RPMI8226 (cell line): ENCODE results near the gene BCL2L12.

ENCODE experiments used
- DNase-seq: peaks from one replicate; pipeline ENCODE4 v3.0.0-alpha.2; 2015

BCL2L12 gene

DNA sequence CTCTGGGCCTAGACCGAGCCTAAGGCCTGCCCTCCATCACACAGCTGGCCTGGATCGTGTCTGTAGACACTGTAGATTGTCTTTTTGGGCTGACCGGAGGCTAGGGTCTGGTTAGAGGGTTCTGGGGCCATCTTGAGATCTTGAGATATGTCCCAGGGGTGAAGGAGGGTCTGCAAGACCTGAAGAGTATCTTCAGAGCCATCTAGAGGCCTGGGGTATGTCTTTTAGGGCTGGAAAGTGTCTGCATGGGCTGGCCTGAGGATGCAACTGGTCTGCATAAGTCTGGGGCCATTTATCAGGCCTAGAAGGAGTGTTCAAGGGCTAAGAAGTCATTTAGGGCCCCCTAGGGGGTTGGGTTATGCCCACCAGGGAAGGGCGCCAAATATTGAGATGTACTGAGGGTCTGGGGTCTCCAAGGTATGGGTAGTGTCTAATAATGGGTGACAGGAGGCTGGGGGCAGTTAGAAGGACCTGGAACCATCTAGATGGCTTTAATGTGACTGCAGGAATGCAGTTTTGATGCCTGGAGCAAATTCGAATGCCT is 23.2 kb upstream of the BCL2L12 start:
- DNase-seq = peak; percentile 22

DNA sequence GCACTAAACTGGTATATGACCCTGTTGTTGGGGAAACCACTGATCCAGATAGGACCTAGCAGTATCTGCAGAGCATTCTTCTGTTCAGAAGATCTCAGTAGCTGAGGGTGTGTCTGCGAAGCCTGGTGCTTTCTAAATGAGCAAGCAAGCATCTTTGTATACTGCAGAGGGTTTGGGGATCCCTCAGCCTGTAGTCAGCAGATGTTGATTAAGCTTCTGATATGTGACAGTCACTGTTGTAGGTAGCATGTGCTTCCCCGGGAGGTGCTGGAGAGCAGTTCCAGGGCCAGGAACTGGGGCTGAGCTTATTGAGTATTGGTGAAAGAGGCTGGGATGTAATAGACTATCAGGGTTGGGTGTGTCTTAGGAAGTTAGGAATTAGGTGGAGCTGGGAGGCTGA is 22.3 kb upstream of the BCL2L12 start:
- DNase-seq = no peak

DNA sequence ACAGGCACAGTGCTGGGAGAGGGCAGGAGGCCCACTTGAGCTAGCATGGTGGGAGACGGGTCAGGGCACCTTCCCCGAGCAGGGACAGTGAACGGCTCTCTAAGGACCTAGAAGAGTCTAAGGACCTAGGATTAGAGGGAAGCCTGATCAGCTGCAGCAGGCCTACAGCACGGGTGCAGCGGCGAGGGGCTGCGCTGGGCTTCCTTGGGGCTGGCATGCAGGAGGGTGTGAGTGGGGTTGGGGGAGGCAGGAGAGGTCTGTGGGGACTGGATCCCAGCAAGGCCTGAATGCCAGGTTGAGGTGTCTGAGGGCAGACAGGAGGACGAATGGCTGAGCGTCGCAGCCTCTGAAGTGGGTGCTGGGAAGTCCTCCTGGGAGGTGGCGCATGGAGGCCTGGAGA is 20.1 kb upstream of the BCL2L12 start:
- DNase-seq = no peak

DNA sequence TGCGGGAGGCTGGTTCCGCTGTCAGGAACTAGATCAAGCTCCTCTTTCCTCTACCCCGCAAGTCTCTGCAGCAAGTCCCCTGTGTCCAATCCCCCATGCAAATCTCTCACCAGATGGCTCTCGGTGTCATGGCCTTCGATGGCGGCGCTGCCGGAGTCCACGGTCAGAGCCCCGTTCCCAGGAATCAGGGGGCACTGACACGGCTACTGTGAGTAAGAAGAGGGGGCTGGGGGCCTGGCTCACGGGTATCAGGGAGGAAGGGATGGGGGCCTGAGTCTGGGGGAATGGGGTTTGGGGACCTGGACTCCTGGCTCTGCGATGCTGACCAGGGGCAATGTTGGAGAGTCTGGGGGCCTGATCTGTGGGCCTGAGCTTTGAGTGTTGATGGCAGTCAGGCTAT is 19.7 kb upstream of the BCL2L12 start:
- DNase-seq = no peak

DNA sequence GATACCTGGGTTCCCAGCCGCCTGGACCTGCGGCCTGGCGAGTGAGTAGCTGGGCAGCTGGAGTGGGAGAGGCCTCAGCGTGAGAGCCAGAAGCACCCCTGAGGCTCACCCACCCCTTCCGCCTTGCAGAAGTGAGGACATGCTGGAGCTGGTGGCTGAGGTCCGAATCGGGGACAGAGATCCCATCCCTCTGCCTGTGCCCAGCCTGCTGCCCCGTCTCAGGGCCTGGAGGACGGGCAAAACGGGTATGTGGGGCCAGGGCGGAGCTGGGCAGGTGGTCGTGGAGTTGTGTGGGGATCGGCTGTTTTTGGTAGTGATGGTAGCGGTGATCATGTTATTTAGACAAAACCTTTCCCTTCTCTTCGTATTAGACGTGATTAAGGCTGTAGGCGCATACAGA is 19.1 kb upstream of the BCL2L12 start:
- DNase-seq = no peak

DNA sequence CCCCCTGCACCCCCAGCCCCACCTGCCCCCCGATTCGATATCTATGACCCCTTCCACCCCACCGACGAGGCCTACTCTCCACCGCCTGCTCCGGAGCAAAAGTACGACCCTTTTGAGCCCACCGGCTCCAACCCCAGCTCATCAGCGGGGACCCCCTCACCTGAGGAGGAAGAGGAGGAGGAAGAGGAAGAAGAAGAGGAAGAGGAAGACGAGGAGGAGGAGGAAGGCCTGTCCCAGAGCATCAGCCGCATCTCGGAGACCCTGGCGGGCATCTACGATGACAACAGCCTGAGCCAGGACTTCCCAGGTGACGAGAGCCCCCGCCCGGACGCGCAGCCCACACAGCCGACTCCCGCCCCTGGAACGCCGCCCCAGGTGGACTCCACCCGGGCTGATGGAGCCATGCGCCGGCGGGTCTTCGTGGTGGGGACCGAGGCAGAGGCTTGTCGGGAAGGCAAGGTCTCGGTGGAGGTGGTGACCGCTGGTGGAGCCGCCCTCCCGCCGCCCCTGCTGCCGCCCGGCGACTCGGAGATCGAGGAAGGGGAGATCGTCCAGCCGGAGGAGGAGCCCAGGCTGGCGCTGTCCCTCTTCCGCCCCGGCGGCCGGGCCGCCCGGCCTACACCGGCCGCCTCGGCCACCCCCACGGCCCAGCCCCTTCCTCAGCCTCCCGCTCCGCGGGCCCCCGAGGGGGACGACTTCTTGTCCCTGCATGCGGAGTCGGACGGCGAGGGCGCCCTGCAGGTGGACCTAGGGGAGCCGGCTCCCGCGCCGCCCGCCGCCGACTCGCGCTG is 14.5 kb upstream of the BCL2L12 start:
- no peak for DNase-seq

DNA sequence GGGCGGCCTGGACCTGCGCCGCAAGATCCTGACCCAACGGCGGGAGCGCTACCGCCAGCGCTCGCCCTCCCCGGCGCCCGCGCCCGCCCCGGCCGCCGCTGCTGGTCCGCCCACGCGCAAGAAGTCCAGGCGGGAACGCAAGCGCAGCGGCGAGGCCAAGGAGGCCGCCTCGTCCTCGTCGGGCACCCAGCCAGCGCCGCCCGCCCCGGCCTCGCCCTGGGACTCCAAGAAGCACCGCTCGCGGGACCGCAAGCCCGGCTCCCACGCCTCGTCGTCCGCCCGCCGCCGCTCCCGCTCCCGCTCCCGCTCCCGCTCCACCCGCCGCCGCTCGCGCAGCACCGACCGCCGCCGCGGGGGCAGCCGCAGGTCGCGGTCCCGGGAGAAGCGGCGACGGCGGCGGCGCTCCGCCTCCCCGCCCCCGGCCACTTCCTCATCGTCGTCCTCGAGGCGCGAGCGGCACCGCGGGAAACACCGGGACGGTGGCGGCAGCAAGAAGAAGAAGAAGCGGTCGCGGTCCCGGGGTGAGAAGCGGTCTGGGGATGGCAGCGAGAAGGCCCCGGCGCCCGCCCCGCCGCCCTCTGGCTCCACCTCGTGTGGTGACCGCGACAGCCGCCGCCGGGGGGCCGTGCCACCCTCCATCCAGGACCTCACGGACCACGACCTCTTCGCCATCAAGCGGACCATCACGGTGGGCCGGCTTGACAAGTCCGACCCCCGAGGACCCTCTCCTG is 13.7 kb upstream of the BCL2L12 start:
- DNase-seq = no peak

DNA sequence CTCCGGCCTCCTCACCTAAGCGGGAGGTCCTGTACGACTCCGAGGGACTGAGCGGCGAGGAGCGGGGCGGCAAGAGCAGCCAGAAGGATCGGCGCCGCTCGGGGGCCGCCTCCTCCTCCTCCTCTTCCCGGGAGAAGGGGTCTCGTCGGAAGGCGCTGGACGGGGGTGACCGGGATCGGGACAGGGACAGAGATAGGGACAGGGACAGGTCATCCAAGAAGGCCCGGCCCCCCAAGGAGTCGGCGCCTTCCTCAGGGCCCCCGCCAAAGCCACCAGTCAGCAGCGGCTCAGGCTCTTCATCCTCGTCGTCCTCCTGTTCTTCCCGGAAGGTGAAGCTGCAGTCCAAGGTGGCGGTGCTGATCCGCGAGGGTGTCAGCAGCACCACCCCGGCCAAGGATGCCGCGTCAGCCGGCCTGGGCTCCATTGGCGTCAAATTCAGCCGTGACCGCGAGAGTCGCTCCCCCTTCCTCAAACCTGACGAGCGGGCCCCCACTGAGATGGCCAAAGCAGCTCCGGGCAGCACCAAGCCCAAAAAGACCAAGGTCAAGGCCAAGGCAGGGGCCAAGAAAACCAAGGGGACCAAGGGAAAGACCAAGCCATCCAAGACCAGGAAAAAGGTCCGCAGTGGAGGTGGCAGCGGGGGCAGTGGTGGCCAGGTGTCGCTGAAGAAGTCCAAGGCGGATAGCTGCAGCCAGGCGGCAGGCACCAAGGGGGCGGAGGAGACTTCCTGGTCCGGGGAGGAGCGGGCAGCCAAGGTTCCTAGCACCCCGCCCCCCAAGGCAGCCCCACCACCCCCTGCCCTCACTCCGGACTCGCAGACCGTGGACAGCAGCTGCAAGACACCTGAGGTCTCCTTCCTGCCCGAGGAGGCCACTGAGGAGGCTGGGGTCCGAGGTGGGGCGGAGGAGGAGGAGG is 12.9 kb upstream of the BCL2L12 start:
- no peak for DNase-seq

DNA sequence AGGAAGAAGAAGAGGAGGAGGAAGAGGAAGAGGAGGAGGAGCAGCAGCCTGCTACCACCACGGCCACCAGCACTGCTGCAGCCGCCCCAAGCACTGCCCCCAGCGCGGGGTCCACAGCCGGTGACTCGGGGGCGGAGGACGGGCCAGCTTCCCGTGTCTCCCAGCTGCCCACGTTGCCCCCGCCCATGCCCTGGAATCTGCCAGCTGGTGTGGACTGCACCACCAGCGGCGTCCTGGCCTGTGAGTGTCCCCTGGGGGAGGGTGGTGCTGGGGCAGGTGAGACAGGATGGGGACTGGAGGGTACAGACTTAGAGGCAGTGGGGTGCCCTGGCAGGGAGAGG is 12.3 kb upstream of the BCL2L12 start:
- no peak for DNase-seq

DNA sequence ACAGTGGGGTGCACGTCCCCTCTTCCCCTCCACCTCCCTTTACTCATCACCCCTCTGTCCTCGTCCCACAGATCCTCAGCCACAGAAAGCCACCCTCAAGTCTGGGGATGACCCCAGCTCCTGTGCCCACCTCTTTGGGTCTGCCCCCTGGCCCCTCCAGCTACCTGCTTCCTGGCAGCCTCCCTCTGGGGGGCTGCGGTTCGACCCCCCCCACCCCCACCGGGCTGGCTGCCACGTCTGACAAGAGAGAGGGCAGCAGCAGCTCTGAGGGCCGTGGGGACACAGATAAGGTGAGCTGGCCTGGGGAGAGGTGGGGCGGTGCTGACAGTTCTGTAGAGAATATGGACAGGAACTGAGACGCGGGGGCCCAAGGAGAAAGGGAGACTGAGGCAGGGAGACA is 11.2 kb upstream of the BCL2L12 start:
- DNase-seq = no peak

DNA sequence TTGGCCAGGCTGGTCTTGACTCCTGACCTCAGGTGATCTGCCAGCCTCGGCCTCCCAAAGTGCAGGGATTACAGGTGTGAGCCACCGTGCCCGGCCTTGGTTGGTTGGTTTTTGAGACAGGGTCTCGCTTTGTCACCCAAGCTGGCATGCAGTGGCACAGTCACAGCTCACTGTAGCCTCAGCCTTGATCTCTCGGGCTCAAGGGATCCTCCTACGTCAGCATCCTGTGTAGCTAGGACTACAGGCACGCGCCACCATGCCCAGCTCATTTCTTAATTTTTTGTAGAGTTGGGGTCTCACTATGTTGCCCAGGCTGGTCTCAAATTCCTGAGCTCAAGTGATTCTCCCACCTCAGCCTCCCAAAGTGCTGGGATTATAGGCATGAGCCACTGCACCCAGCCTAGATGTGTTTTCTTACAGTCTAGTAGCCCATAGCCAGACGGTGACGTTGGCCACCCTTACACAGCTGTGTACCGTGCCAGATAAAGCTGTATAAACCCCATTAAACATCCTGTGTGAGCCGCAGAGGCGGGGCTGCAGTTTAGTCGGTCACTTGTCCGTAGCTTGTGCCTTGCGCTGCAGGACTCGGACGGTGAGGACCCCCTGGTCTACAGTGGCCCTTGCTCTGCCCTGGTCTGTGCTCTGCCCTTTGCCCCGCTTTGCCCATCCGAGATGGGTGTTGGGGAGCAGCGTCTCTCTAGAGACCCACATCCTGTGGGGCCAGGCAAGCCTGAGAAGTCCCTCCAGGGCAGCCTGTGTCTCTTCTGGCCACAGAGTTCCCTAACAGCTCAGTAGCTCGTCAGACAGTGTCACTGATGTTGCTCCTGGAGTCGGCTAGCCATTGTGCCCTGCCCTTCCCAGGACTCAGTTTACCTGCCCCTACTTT is 9.9 kb upstream of the BCL2L12 start:
- DNase-seq = no peak

DNA sequence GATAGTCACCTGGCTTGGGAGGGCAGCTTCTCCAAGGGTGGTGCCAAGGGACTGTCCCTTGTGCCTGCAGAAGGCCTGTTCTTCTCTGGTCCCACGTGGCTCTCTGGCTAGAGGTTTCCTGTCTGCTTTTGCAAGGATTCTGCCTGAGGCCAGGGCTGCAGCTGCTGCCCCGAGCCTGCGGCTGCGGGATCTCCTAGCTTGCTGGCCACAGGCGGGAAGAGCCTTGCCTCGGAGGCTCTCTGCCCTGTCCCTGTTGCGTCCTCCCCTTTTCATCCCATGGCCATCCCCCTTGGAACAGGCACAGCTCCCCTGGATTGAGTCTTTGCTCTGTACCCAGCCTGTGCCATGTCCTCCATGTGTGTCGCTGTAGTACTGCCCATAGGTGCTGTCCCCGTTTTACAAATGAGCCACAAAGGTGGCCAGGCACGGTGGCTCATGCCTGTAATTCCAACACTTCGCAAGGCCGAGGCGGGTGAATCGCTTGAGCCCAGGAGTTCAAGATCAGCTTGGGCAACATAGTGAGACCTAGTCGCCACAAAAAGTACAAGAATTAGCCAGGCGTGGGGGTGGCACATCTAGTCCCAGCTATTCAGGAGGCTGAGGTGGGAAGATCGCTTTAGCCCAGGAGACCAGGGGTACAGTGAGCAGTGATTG is 9.2 kb upstream of the BCL2L12 start:
- DNase-seq = no peak

DNA sequence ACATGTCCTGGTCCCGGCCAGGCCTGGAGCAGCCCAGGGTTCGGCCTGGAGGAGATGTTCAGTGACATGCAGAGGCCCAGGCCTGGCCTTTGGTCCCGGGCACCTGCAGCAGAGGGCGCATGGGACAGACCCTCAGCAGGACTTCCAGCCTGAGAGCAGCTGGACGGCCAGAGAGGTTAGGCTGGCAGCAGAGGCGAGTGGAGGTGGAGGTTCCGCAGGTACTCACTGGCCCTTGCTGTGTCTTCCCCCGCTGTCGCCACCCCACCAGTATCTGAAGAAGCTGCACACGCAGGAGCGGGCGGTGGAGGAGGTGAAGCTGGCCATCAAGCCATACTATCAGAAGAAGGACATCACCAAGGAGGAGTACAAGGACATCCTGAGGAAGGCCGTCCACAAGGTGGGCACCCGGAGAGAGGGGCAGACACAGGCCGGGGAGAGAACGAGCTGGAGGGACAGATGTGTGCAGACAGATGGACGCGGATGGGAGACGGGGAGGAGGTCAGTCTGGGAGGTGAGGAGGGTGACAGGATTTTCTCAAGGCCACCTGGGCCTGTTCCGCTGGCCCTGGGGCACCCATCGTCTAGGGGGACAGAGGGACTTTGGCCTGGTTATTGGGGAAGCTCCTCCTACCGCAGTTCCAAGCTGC is 8.1 kb upstream of the BCL2L12 start:
- DNase-seq = no peak

DNA sequence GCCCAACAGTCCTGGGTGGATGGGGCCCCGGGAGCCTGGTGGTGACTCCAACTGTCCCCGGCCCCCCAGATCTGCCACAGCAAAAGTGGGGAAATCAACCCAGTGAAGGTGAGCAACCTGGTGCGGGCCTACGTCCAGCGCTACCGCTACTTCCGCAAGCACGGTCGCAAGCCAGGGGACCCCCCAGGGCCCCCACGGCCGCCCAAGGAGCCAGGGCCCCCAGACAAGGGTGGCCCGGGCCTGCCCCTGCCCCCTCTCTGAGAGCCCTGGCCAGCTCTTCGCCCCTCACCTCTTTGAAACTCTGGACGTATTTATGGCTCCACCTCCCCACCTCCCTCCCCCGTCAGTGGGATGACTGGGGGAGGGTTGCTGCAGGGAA is 7.6 kb upstream of the BCL2L12 start:
- DNase-seq = no peak

DNA sequence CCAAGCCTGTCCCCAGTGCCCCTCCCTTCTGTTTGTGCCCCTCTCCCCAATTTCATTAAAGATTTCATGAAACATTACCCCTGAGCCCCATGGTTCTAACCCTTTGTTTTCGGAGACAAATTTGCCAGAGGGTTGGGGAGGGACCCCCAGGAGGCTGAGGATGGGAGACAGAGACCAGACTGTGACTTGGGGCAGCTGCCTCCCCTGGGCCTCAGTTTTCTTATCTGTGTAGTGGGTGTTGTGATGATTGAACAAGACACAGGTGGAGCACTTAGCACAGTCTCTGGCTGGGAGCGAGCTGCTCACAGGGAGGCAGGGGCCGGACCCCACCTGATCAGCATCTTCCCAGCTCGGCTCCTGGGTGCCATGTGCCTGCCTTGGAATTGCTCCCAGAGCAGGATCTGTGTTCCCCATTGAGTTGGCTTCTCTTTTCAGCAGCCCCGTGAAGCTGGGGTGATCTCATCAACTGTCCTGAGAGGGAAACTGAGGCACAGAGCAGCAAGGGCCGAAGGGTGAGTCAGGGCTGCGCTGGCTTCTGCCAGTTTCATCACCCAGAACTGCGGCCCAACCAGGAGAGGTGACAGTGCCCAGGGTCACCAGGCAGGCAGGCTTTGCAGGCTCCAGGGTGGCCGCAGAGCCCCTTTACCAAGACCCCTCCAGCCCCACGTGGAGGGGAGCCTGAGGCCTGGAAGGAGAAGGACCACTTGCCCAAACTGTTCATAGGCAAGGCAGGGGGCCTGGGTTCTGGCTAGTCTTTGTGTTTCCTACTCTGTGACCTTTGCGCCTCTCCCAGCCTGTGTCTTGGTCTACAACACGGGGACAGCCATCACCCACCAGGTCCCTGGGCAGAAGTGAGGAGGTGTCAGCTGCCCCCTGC is 6.9 kb upstream of the BCL2L12 start:
- no peak for DNase-seq

DNA sequence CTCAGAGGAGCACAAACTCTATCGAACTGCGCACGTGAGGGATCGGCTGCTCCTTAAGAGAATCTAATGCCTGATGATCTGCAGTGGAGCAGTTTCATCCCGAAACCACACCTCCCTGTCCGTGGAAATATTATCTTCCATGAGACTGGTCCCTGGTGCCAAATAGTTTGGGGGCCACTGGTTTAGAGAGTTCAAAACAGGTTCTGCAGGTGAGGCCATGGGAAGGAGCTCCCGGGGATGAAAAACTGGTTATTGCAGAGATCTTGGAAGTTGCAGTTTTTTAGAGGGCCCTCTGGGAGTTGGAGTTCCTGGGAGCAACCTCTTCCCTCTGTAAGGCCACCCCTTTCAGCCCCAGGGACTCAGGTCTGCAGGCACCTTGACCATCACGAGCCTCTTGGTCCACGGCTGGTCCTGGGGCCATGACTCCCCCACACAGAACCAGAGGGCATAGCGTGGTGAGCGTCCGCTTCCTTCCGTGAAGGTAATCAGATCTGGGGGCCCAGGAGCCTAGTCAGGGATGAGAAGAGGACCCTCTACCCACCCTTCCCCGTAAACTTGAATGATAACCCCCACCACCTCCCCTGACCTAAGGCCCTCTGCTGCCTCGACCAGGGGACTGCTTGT is 5.3 kb upstream of the BCL2L12 start:
- no peak for DNase-seq

DNA sequence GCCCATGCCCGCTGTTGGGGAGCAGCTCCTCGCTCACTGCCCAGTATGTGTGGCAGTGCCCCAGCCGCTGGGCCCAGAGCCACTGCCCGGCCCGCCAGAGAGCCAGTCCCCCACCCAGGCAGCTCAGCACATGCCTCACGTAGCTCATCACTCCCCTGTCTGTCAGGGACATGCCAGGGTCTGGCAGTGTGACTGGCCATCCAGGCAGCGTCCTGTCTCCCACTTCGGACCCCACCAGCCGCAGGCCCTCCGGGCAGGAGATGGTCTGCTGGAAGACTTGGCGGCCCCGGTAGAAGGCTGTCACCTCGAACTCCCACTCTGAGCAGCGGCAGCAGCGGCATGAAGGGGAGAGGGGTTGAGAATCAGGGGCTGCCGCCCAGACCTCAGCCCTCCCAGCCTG is 3.7 kb upstream of the BCL2L12 start:
- DNase-seq = no peak

DNA sequence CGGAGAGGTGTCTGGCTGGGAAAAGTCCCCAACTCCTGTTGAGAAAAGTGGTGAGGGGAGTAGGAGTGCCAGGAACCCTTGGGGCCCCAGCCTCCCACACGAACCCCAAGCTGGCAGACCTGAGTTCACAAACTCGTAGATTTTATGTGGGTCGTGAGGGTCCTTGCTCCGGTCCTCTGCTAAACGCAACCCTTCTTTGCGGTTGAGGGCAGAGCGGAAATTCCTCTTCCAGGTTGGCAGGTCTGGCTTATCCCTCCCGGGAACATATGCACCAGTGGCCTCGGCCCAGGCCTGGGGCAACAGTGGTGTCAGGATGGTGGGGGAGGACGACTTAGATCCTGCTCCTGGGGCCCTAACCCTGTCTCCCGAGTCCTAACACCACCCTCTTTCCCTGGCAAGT is 2.5 kb upstream of the BCL2L12 start:
- DNase-seq = no peak

DNA sequence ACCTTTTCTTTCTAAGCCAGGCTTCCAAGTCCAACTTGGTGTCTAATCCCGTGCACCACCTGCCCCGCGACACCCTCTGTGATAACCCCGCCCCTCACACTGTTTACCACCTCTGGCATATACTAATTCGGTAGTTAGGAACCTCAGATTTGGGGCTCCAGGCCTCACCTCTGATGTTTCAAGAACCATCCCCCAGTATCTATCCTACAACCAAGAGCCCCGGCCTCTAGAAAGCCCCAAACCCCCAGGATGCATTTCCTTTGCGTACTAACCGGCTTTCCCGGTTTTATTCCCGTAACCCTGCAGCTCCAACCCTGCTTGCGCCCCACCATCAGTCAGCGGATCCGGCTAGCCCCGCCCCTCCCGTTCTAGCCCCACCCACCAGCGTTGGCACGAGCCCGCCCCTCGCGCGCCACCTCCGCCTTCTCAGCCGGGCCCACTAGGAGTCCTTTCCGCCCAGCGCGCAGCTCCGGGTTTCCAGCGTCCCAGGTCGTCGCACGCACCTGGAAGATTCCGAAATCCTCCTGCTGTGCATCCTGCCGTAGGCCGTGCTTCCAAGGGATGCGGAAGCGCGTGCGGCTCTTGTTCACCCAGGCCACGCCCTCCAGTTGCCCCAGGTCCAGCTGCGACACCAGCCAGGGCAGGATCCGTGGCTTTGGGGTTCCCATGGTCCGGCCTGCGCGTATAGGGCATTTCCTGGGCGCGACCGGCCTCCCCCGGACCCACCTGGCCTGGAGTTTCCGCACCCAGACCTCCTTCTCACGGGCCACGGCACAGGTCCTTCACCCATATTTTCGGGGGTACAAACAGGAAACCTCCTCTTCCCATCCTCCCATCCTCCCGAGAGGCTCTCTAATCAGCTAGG is 1.3 kb upstream of the BCL2L12 start:
- DNase-seq = peak; percentile 88
